ENCODE measurements around the gene TMEM9.

The TMEM9 gene

DNA sequence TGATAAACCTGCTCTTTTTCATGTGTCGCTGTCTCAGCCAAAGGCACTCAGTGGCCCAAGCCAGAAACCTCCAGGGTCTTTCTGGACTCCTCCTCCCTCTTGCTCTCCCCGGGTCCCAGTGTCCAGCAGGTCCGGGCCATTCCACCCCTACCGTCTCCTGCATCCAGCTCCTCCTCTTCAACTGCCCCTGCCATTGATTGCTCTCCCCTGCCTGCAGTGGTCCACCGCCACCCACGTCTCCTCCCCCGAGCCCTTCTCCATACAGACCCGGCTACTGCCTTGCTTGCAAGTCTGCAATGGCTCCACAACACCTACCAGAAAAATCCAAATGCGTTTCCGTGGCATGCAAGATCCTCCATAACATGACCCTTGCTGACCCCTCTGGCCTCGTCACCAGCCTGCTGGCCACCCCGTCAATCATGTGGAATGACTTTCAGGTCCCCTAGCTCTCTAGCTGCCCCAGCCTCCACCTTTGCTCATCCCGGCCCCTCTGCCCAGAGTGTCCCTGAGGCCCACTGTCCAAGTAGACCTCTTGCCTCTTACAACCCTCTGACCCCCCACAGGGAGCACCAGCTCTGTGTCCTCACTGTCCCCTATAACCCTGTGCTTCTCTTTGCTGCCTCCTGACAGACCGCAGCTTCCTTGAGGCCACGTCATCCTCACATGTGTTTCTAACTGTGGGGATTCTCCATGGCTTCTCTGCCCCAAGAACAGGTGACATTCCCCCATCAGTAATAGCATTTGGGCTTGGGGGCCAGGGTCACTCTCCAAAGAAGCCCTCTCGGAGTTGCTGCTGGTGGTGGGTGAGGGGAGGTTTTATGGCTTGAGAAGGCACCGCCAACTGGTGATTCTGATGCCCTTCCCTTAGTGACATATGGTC, 57.1 kb downstream of the TMEM9 start:
- ChIA-PET POLR2A (no interaction called here), CTCF (interaction anchor here (0.6 to 1.7 kb wide), 8 partner anchors 11 to 118 kb away, joined by 3 to 12 read pairs (median 4); no protein-coding TSS in a partner anchor)
- TF ChIP-seq ZFHX2 (tag by site-specific recombination; conservative IDR thresholded peaks at IDR 0.05) (peak; percentile 62), ZNF354C (tag by site-specific recombination; IDR thresholded peaks at IDR 0.05; ENCODE audit: borderline replicate concordance, low read depth) (no peak), EGR2 (tag by site-specific recombination; IDR thresholded peaks at IDR 0.05; ENCODE audit: low read depth) (peak; percentile 56), ZNF518A (tag by site-specific recombination; conservative IDR thresholded peaks at IDR 0.05; ENCODE audit: low read depth) (no peak)
- TF ChIP-seq, protein P1, sequence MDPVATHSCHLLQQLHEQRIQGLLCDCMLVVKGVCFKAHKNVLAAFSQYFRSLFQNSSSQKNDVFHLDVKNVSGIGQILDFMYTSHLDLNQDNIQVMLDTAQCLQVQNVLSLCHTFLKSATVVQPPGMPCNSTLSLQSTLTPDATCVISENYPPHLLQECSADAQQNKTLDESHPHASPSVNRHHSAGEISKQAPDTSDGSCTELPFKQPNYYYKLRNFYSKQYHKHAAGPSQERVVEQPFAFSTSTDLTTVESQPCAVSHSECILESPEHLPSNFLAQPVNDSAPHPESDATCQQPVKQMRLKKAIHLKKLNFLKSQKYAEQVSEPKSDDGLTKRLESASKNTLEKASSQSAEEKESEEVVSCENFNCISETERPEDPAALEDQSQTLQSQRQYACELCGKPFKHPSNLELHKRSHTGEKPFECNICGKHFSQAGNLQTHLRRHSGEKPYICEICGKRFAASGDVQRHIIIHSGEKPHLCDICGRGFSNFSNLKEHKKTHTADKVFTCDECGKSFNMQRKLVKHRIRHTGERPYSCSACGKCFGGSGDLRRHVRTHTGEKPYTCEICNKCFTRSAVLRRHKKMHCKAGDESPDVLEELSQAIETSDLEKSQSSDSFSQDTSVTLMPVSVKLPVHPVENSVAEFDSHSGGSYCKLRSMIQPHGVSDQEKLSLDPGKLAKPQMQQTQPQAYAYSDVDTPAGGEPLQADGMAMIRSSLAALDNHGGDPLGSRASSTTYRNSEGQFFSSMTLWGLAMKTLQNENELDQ (tag by site-specific recombination; IDR thresholded peaks at IDR 0.05; ENCODE audit: low read depth), result no peak
- Histone ChIP-seq H3K36me3 (ENCODE audit: control insufficient read depth in 2 of 2, insufficient read depth in 1 of 2, low read length in 2 of 2) (no peaks in the 10 kb centered on the region), H3K4me3 (ENCODE audit: low read depth, low read length) (no peak overlapping the region), H3K4me1 (ENCODE audit: control insufficient read depth, insufficient read depth, low read length) (no peaks in the 10 kb centered on the region), H3K27ac (ENCODE audit: extremely low read depth, low read depth, low read length) (no peak overlapping the region), H3K9me3 (ENCODE audit: control insufficient read depth, insufficient read depth, low read depth, low read length) (no peaks in the 10 kb centered on the region)

GRCh38 chr1:201096041-201096461, 58.2 kb downstream of the TMEM9 start:
- ChIA-PET CTCF (interaction anchor here (0.7 to 1.0 kb wide), 2 partner anchors 10 to 23 kb away, joined by 3 to 5 read pairs; no protein-coding TSS in a partner anchor), POLR2A (no interaction called here)
- H3K4me3 ChIP-seq (ENCODE audit: low read depth, low read length), result no peak overlapping the region
- H3K36me3 ChIP-seq (ENCODE audit: control insufficient read depth in 2 of 2, insufficient read depth in 1 of 2, low read length in 2 of 2), result no peaks in the 10 kb centered on the region
- no peaks in the 10 kb centered on the region for H3K4me1 ChIP-seq (ENCODE audit: control insufficient read depth, insufficient read depth, low read length)
- TF ChIP-seq SALL2 (tag by site-specific recombination; IDR thresholded peaks at IDR 0.05; ENCODE audit: borderline replicate concordance) (no peak), ZNF416 (tag by site-specific recombination; IDR thresholded peaks at IDR 0.05) (no peak), ZNF394 (tag by site-specific recombination; IDR thresholded peaks at IDR 0.05; ENCODE audit: borderline replicate concordance) (no peak), ZNF23 (tag by site-specific recombination; IDR thresholded peaks at IDR 0.05; ENCODE audit: borderline replicate concordance) (no peak), ZIC2 (tag by site-specific recombination; IDR thresholded peaks at IDR 0.05) (peak; percentile 73), ATF2 (tag by site-specific recombination; IDR thresholded peaks at IDR 0.05; ENCODE audit: low read depth) (peak; percentile 23; the same call in 1 of the 2 replicates), ZNF18 (tag by site-specific recombination; IDR thresholded peaks at IDR 0.05) (no peak), SCRT1 (tag by site-specific recombination; IDR thresholded peaks at IDR 0.05; ENCODE audit: borderline replicate concordance) (no peak)
- TF ChIP-seq, protein P2, sequence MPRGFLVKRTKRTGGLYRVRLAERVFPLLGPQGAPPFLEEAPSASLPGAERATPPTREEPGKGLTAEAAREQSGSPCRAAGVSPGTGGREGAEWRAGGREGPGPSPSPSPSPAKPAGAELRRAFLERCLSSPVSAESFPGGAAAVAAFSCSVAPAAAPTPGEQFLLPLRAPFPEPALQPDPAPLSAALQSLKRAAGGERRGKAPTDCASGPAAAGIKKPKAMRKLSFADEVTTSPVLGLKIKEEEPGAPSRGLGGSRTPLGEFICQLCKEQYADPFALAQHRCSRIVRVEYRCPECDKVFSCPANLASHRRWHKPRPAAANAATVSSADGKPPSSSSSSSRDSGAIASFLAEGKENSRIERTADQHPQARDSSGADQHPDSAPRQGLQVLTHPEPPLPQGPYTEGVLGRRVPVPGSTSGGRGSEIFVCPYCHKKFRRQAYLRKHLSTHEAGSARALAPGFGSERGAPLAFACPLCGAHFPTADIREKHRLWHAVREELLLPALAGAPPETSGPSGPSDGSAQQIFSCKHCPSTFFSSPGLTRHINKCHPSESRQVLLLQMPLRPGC (tag by site-specific recombination; IDR thresholded peaks at IDR 0.05), result no peak
- H3K9me3 ChIP-seq (ENCODE audit: control insufficient read depth, insufficient read depth, low read depth, low read length), result no peaks in the 10 kb centered on the region
- H3K27ac ChIP-seq (ENCODE audit: extremely low read depth, low read depth, low read length), result no peak overlapping the region

Data from HEK293 (cell line).